ENCODE results near the gene LRP1B.

The LRP1B gene

DNA sequence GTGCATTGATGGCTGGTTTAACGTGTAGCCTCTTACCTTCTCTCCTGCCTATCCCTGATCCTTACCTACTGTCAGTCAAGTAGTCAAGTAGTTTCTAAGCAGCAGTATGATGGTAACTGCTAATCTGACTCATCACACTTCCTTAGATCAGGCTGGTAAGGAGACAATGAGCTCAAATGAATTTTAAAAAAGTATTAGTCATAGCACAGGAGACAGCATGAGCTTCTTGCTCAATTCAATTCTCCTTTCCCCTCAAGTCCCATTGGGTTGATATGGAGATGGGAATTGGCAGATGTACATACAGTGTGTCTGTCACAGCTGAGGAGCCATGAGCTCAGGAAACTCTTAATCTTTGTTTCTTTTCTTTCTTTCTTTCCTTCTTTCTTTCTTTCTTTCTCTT lies 799.7 kb downstream of the LRP1B start:
- no peak for TF ChIP-seq EZH2phosphoT487 (IDR thresholded peaks at IDR 0.05; ENCODE audit: low read length)
- TF ChIP-seq EZH2 (optimal IDR thresholded peaks at IDR 0.05; ENCODE audit: low read depth, low read length) = no peak
- TF ChIP-seq, protein P1, sequence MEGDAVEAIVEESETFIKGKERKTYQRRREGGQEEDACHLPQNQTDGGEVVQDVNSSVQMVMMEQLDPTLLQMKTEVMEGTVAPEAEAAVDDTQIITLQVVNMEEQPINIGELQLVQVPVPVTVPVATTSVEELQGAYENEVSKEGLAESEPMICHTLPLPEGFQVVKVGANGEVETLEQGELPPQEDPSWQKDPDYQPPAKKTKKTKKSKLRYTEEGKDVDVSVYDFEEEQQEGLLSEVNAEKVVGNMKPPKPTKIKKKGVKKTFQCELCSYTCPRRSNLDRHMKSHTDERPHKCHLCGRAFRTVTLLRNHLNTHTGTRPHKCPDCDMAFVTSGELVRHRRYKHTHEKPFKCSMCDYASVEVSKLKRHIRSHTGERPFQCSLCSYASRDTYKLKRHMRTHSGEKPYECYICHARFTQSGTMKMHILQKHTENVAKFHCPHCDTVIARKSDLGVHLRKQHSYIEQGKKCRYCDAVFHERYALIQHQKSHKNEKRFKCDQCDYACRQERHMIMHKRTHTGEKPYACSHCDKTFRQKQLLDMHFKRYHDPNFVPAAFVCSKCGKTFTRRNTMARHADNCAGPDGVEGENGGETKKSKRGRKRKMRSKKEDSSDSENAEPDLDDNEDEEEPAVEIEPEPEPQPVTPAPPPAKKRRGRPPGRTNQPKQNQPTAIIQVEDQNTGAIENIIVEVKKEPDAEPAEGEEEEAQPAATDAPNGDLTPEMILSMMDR (IDR thresholded peaks at IDR 0.05; ENCODE audit: low read length) = no peak
- Histone ChIP-seq H3K9me3 (replicated peaks; ENCODE audit: insufficient read depth, low read length) (no peaks in the 10 kb centered on the region), H3F3A (ENCODE audit: insufficient read depth, low read length) (no peaks in the 10 kb centered on the region), H3K9ac (ENCODE audit: low read length) (no peak overlapping the region), H3K4me1 (ENCODE audit: low read length) (no peaks in the 10 kb centered on the region), H3K79me2 (ENCODE audit: low read length) (no peaks in the 10 kb centered on the region), H3K9me2 (replicated peaks; ENCODE audit: insufficient read depth, low read length) (no peaks in the 10 kb centered on the region), H2AFZ (ENCODE audit: low read length) (no peak overlapping the region), H3K27ac (ENCODE audit: low read length) (no peak overlapping the region), H3K36me3 (replicated peaks; ENCODE audit: insufficient read depth, low read length) (no peaks in the 10 kb centered on the region), H3K4me3 (ENCODE audit: low read length) (no peak overlapping the region), H3K4me2 (ENCODE audit: low read depth, low read length) (no peak overlapping the region), H3K27me3 (replicated peaks; ENCODE audit: insufficient read depth, low read length) (no peaks in the 10 kb centered on the region), H4K20me1 (ENCODE audit: insufficient read depth, low read length) (no peaks in the 10 kb centered on the region)
- DNase-seq = no peak

DNA sequence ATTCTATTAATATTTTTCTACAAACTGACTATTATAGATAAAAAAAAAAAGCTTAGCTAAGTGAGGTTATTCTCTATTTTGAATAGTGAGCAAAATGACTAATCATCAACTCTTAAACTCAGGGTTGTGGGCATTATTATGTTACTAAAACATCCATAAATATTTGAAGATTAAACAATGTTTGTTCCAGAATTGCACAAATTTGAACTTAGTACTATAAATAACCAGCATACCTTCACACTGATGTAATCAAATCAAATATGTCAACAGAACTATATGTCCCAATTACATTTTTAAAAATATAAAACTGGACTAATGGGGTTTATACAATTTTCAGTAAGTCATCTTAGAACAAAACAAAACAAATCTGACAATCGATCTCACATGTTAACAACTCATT lies 800.9 kb downstream of the LRP1B start:
- no peaks in the 10 kb centered on the region for H3K9me2 ChIP-seq (replicated peaks; ENCODE audit: insufficient read depth, low read length)
- no peak overlapping the region for H3K9ac ChIP-seq (ENCODE audit: low read length)
- no peak for TF ChIP-seq EZH2 (optimal IDR thresholded peaks at IDR 0.05; ENCODE audit: low read depth, low read length)
- TF ChIP-seq, protein P1 (IDR thresholded peaks at IDR 0.05; ENCODE audit: low read length) = no peak
- no peak for TF ChIP-seq EZH2phosphoT487 (IDR thresholded peaks at IDR 0.05; ENCODE audit: low read length)
- H3K27ac ChIP-seq (ENCODE audit: low read length) = no peak overlapping the region
- no peaks in the 10 kb centered on the region for H3K9me3 ChIP-seq (replicated peaks; ENCODE audit: insufficient read depth, low read length)
- H3F3A ChIP-seq (ENCODE audit: insufficient read depth, low read length) = no peaks in the 10 kb centered on the region
- H3K4me2 ChIP-seq (ENCODE audit: low read depth, low read length) = no peak overlapping the region
- no peak for DNase-seq
- no peak overlapping the region for H3K4me3 ChIP-seq (ENCODE audit: low read length)
- H2AFZ ChIP-seq (ENCODE audit: low read length) = no peak overlapping the region
- H3K36me3 ChIP-seq (replicated peaks; ENCODE audit: insufficient read depth, low read length) = no peaks in the 10 kb centered on the region
- no peaks in the 10 kb centered on the region for H3K79me2 ChIP-seq (ENCODE audit: low read length)
- H3K27me3 ChIP-seq (replicated peaks; ENCODE audit: insufficient read depth, low read length) = no peaks in the 10 kb centered on the region
- no peaks in the 10 kb centered on the region for H3K4me1 ChIP-seq (ENCODE audit: low read length)
- H4K20me1 ChIP-seq (ENCODE audit: insufficient read depth, low read length) = no peaks in the 10 kb centered on the region

DNA sequence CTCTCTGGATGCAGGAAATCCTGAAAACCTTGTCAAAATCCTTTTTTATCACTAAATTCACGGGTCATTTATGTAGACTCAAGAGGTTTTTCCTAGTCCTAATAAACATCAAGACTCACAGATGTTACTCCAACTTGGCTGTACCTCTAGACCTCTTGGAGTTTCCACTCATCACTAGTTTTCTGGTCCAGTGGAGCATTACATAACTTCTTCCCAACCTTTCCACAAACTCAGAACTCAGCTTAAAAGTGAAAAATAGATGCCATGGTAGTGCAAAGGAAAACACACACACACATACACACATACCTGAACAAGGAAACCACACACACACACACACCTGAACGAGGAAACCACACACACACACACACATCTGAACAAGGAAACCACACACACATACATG lies 807.2 kb downstream of the LRP1B start:
- H3K27me3 ChIP-seq (replicated peaks; ENCODE audit: insufficient read depth, low read length) = no peaks in the 10 kb centered on the region
- TF ChIP-seq EZH2 (optimal IDR thresholded peaks at IDR 0.05; ENCODE audit: low read depth, low read length) (no peak), EZH2phosphoT487 (IDR thresholded peaks at IDR 0.05; ENCODE audit: low read length) (no peak)
- TF ChIP-seq, protein P1 (IDR thresholded peaks at IDR 0.05; ENCODE audit: low read length) = no peak
- no peak overlapping the region for H3K4me2 ChIP-seq (ENCODE audit: low read depth, low read length)
- no peaks in the 10 kb centered on the region for H3K9me3 ChIP-seq (replicated peaks; ENCODE audit: insufficient read depth, low read length)
- H3F3A ChIP-seq (ENCODE audit: insufficient read depth, low read length) = no peaks in the 10 kb centered on the region
- no peak for DNase-seq
- no peaks in the 10 kb centered on the region for H3K79me2 ChIP-seq (ENCODE audit: low read length)
- H3K36me3 ChIP-seq (replicated peaks; ENCODE audit: insufficient read depth, low read length) = no peaks in the 10 kb centered on the region
- H2AFZ ChIP-seq (ENCODE audit: low read length) = no peak overlapping the region
- H4K20me1 ChIP-seq (ENCODE audit: insufficient read depth, low read length) = no peaks in the 10 kb centered on the region
- H3K9me2 ChIP-seq (replicated peaks; ENCODE audit: insufficient read depth, low read length) = no peaks in the 10 kb centered on the region
- no peaks in the 10 kb centered on the region for H3K4me1 ChIP-seq (ENCODE audit: low read length)
- H3K9ac ChIP-seq (ENCODE audit: low read length) = no peak overlapping the region
- H3K27ac ChIP-seq (ENCODE audit: low read length) = no peak overlapping the region
- H3K4me3 ChIP-seq (ENCODE audit: low read length) = no peak overlapping the region
